DMS79 treated with DMSO at 0.1 percent for 48 hours (cell line): Measurements from ENCODE around the gene BLZF1.
"Not testable (repeated sequence)": the region's sequence is repeated elsewhere in the genome, so short reads cannot be mapped to it uniquely, and the experiment has no call there.

ENCODE experiments used
- DNase-seq: peaks from one replicate; lab custom pipeline; 2025; lab: John Stamatoyannopoulos, UW

The BLZF1 gene

DNA sequence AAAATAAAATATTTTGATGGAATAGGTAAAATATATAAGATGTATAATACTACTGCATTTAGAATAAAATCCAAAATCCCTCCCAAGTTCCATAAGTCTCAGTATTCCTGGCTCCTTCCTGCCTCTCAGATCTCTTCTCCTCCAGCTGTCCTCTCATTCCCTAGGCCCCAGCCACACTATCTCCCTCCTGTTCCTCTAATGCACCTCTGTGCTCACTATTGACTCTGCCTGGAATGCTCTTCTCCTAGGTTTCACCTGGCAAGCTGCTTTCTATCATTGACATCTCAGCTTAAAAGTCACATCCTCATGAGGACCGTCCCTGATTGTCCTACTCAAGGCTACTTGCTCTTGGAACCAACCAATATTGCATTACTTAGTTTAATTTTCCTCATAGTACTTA, 7.6 kb upstream of the BLZF1 start:
- no peak for DNase-seq

DNA sequence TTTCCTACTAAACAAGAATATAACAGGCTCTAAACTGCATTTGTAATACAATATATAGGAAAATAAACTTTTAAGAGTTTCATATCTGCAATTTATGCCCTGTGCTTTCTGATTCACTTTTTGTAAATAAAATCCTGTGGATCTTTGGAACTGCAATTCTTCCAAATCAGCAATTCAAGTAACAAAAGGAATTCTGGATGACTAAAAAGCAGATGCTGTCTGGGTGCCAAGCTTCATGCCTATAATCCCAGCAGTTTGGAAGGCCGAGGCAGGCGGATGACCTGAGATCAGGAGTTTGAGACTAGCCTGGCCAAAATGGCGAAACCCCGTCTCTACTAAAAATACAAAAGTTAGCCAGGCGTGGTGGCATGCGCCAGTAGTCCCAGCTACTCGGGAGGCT, 6.7 kb upstream of the BLZF1 start:
- DNase-seq, result no peak

DNA sequence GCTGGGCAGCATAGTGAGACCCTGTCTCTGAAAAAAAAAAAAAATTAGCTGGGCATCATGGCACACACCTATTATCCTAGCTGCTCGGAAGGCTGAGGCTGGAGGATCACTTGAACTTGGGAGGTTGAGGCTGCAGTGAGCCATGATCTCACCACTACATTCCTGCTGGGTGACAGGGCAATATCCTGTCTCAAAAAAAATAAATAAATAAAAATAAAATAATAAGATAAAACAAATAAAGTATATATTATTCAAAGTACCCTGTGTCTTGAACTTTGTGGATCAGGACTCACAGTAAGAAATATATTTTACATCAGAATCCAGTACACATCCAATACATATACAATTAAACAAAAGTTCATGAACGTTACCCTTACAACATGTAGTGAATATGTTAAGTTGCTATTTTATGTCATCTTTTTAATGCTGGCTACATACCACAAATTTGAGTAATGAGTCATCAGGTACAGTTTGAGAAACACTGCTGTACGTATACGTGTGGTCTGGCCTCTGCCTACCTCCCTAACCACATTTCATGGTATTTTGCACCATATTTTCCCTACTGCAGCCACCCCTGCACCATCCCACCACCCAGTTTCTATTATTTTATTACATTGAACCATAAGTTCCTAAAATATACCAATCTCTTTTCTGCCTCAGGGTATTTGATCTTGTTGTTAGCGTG, 4.8 kb upstream of the BLZF1 start:
- DNase-seq, result no peak

DNA sequence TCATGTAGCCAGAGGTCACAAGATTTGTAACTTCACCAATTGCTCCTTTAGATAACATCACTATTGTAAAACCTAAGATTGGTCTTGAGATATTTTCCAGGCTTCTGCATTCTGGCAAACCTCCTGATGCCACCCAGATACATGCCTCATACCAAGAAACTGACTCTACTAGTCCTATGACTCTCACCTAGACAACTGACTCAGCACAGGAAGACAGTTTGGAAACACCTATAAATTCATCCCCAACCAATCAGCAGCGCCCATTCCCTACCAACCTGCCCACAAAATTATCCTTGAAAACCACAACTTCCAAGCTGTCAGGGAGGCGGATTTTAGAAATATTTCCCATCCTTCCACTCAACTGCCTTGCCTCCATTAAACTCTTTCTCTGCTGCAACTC, 3.0 kb upstream of the BLZF1 start:
- DNase-seq, result no peak

DNA sequence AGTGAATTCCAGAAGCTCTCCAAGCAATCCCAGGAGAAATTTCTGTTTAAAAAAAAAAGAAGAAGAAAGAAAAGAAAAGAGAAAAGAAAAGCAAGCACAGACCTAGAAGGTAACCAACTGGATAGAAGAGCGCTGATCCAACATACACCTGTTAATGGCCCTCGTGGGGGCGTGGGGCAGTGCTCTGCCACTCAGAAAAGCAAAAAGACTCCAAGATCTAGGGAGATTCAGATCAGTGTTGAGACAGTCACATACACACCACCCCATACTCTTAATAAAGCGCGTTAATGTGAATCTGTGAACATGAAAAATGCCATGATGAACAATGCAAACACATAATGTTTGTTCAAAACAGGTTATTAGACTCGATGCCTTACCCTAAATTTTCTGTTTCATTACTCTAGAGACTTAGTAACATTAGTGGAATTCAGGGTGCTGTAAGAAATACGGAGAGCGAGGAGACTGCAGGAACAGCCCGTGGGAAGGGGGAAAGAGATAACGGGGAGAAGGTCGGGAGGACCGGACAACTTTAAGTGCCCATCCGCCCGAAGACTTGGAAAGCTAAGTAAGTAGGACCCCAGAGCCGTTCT, 804 bp upstream of the BLZF1 start:
- no peak for DNase-seq

DNA sequence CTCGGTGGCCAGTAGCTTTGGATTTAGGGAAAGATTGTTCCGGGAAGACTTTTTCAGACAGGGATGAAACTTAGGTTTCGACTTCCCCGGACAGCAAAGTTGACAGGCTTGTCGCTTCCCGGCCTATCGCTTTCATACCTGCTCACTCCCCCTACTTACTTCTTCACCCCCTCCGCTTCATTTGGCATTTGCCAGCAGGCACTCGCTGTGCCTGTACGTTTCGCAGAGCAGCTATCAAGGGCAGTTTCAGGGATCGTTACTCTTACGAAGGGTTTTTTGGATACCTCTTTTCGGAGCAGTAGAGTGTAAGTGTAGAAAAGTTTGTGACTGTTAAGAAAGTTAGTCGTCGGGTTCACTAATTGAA, 393 bp downstream of the BLZF1 start:
- peak; percentile 33 for DNase-seq

DNA sequence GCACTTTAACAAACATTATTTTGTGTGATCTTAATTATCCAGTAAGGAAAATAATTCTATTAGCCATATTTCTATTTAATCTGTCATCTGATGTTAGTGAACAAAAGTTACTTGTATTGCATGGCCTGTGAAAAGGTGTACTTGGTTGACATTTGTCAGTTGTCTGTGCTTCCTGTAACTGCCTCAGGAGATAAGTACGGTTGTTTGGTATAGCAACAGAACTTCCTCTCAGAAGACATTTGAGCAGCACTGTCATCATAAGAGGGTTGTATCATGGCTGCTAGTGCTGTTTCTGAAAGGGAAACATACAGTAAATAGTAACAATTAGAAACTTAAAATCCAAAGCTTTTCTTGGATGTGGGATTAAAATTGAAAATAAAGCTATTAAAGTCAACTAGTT, 3.4 kb downstream of the BLZF1 start:
- no peak for DNase-seq

DNA sequence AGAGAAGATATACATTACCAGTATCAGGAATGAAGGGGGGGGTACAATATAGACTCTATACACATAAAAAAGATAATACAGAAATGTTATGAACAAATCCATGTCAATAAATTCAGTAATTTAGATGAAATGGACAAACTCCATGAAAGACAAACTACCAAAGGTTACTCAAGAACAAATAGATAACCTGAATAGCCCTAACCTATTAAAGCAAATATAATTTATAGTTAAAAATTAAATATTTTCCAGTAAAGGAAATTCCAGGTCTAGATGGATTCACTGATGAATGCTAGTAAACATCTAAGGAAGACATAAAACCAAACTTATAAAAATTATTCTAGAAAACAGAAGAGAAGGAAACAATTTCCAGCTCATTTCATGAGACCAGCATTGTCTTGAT, 13.2 kb downstream of the BLZF1 start:
- DNase-seq, result no peak

DNA sequence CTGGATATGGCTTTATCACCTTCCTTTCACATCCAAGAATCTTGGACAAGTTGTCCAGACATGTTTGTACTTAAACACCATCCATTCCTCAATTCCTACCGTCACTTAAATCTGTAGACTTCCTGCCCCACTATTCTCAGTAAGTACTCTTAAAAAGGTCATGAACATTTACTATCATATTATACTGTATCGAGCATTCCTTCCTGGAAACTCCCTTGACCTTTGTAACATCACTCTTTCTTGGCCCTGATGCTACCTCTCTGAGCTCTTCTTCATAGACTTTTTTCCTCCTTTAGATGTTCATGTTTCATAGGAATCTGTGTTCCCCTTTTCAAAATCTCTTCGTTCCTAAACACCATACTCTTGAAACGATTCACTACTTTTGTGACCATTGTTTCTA, 15.5 kb downstream of the BLZF1 start:
- no peak for DNase-seq

DNA sequence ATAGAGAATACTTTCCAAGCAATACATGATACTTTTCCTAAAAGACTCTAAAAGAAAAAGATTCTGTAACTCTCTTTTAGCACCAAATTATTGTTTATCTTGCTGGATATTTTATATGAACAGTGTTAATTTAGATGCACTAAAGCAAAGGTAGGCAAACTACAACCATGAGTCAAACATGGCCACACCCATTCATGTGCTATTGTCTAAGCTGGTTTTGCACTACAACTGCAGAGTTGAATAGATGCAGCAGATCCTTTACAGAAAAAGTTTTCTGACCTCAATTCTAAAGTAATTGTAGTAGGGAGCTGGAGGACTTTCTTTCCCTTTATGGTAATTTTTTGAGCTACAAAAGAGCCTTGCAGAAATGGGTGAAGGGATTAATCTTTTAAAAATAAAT, 19.4 kb downstream of the BLZF1 start:
- no peak for DNase-seq

DNA sequence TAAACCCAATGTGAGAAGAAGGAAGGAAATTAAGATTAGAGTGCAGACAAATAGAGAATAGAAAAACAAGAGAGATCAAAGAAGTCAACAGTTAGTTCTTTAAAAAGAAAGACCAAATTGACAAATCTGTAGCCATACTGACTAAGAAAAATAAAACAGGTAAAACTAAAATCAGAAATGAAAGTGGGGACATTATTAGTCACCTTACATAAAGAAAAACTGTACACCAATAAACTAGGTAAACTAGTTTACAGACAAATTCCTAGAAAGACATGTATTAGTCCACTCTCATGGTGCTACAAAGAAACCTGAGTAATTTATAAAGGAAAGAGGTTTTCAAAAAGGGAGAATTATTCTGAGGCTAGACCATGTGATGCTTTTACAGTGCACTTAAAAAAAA, 22.3 kb downstream of the BLZF1 start:
- DNase-seq, result no peak

DNA sequence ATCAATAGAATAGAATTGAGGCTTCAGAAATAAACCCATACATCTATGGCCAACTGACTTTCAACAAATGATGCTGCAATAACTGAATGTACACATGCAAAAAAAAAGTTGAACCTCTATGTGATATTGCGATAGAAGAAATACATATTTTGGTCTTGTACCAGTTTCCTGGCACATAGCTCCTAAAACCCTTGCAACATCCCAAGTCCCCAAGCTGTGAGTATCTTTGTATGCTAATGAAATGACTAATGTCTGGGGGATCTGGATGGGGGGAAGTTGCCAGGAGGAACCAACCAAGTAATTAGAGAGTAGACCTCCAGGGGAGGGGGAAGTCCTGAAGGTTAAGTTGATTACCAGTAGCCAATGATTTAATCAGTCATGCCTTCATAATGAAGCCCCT, 24.4 kb downstream of the BLZF1 start:
- no peak for DNase-seq

DNA sequence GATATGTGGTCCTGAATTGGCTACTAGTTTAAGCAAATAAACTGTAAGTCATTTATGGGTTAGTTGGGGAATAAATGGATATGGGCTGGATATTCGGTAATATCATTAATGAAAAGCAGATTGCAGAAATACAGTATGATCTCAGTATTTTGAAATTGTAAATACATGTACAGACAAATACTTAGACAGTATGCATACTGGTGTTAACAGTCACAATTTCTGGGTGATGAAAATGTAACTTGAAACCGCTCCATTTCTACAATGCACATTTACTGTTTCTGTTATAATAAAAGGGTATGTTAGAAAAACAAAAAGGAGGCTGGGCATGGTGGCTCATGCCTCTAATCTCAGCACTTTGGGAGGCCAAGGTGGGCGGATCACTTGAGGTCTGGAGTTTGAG, 28.0 kb downstream of the BLZF1 start:
- no peak for DNase-seq

DNA sequence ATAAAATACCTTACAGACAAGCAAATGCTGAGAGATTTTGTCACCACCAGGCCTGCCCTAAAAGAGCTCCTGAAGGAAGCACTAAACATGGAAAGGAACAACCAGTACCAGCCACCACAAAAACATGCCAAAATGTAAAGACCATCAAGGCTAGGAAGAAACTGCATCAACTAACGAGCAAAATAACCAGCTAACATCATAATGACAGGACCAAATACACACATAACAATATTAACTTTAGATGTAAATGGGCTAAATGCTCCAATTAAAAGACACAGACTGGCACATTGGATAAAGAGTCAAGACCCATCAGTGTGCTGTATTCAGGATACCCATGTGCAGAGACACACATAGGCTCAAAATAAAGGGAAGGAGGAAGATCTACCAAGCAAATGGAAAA, 34.6 kb downstream of the BLZF1 start:
- DNase-seq, result not testable (repeated sequence)

DNA sequence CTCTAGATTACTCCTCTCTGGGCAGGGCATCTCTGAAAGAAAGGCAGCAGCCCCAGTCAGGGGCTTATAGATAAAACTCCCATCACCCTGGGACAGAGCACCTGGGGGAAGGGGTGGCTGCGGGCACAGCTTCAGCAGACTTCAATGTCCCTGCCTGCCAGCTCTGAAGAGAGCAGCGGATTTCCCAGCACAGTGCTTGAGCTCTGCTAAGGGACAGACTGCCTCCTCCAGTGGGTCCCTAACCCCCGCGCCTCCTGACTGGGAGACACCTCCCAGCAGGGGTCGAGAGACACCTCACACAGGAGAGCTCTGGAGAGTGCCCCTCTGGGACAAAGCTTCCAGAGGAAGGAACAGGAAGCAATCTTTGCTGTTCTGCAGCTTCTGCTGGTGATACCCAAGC, 40.3 kb downstream of the BLZF1 start:
- not testable (repeated sequence) for DNase-seq

DNA sequence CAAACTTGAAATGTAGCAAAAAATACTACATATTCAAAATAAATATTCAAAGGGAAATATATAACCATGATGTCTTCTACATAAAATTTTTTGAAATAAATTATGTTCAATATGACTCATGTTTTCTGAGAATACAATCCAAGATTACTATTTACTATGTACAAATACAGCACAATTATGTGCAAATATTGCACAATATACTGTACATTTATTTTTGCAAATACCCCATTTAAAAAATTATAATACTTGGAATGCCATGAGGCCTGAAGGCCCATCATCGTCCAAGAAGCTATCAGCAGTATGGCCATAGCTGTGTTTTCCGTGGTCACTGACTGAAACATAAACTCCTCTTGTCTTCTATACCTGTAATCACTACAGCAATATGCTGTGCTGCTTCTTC, 47.0 kb downstream of the BLZF1 start:
- DNase-seq, result no peak

DNA sequence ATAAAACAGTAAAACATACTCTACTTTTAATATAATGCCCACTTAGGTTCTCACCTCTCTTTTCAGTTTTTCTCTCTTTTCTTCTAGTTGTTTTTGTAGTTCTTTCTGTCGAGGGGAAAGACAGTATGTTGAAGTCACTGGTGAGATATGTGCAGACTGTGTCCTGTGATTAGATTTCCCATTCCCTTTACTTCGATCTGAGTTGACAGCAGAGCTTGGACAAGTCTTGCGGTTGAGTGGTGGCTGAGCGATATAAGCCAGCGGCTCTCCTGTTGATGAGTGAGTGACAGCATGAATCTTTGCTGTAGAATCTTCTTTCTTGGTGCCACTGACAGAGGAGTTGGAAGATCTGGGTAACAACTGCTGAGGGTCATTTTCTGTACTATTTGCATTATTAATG, 53.3 kb downstream of the BLZF1 start:
- DNase-seq, result no peak

DNA sequence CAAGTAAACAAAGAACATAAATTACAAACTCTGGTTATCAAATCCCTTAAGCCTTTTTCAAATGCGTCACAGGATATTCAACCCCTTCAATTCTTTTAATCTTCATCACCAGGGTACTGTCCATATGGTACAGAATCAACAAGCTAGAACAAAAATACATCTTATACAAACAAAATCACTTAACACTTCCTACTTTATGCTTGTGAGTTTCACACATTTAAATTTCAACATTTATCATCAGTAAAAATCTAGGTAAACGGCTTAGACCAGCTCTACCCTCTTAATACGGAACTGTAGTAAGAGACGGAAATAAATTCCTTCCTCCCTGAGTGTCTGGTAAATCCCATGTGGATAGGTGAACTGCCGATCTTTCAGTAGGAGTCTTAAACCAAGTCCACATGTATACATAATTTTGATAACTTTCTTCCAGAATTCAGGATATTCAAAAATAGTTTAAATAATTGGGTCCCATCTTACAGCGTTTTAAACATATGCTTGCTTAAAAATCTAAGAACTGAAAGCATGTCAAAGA, 58.2 kb downstream of the BLZF1 start:
- DNase-seq, result no peak

DNA sequence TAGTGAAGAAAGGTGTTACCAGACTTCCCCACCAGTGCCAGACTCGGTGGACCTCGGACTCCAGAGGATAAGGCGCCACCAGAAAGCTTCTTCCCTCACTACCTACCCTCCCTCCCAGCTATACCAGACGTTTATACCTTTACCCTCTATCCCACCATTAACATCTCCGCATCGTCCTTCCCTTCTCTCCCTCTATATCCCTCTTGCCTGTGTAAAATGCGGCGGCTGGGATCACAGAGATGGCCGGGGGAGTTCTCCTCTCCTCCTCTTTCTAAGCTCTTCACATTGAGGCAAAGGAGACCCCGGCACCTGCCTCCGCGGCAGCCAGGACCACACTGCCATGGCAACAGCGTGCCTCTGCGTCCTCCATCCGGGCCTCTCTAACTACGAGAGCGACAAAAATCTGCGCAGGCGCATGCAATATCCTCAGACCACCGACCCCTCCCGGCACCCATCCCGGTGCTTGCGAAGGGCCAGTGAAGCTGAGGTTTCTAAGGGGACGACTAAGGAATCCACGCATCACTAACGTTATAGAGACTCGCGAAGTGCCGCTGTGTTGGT, 59.2 kb downstream of the BLZF1 start, which contains the start of gene CCDC181:
Gene CCDC181 (minus strand): TSS at position 394 of the 561 bp plus-strand sequence. CDS start 2,547 bp downstream, outside the sequence.
- peak; percentile 85 for DNase-seq
